ENCODE results near the gene SPRYD3. TPM values are rescaled to one million over a fixed set of nuclear protein-coding genes. Genes with fewer than 3 reads are reported as not detected.
A peak's percentile ranks its signal among the peaks of the same experiment; 100 is the strongest.
"Not testable (repeated sequence)": the region's sequence is repeated elsewhere in the genome, so short reads cannot be mapped to it uniquely, and the experiment has no call there.

The SPRYD3 gene
- total and polyA plus RNA-seq, 2 experiments from 2014 or later: 4.3 to 5.4 TPM

GRCh38 chr12:53034459-53034858, 44.7 kb downstream of the SPRYD3 start:
- Histone ChIP-seq H3K36me3 (ENCODE audit: insufficient read depth) (peaks cover 91% of the 10 kb centered on the region), H3K9me2 (ENCODE audit: insufficient read depth) (no peaks in the 10 kb centered on the region), H3K27ac (ENCODE audit: low read depth) (peak overlapping the region; percentile 47; the same call in 1 of the 2 replicates), H3K79me2 (replicated peaks; ENCODE audit: insufficient read depth) (peaks cover 25% of the 10 kb centered on the region), H3K4me3 (no peak overlapping the region), H4K20me1 (replicated peaks; ENCODE audit: insufficient read depth) (peaks cover 79% of the 10 kb centered on the region), H3K27me3 (ENCODE audit: insufficient read depth) (no peaks in the 10 kb centered on the region), H3K4me2 (no peak overlapping the region), H3F3A (replicated peaks; ENCODE audit: low read depth) (peaks cover 58% of the 10 kb centered on the region), H3K4me1 (ENCODE audit: insufficient read depth) (0 out of 2 replicates have a peak, but pooled peaks cover 7% of the 10 kb centered on the region), H2AFZ (no peak overlapping the region)
- no peaks in the 10 kb centered on the region for H3K9me3 Mint-ChIP-seq
- no peak overlapping the region for H3K4me3 Mint-ChIP-seq
- H3K27ac Mint-ChIP-seq: no peak overlapping the region
- peaks cover 94% of the 10 kb centered on the region for H3K36me3 Mint-ChIP-seq (ENCODE audit: low read depth)
- ATAC-seq: no peak
- TF ChIP-seq REST (IDR thresholded peaks at IDR 0.05; ENCODE audit: unreplicated experiment) (no peak), ZNF331 (CRISPR knock-in tag; IDR thresholded peaks at IDR 0.05; ENCODE audit: low read depth) (no peak), STAT1 (IDR thresholded peaks at IDR 0.05; ENCODE audit: unreplicated experiment) (no peak), POLR2AphosphoS5 (IDR thresholded peaks at IDR 0.05; ENCODE audit: low read depth) (no peak), CTCF (conservative IDR thresholded peaks at IDR 0.05; ENCODE audit: low read depth in 2 of 2) (no peak)
- DNase-seq (ENCODE audit: low spot score): no peak
- peaks cover 8% of the 10 kb centered on the region for H3K27me3 Mint-ChIP-seq (ENCODE audit: insufficient read depth, low read depth, poor library complexity)
- H3K4me1 Mint-ChIP-seq: peaks cover 6% of the 10 kb centered on the region

GRCh38 chr12:53033832-53034231, 45.4 kb downstream of the SPRYD3 start:
- ATAC-seq; H3K27ac Mint-ChIP-seq; H3K27ac ChIP-seq (ENCODE audit: low read depth); H3K4me1 ChIP-seq (ENCODE audit: insufficient read depth); H3K4me2 ChIP-seq; H3K4me3 ChIP-seq; H3K4me3 Mint-ChIP-seq; H3K9me2 ChIP-seq (ENCODE audit: insufficient read depth); H3K9me3 Mint-ChIP-seq; H3K27me3 ChIP-seq (ENCODE audit: insufficient read depth); DNase-seq (ENCODE audit: low spot score); H3K4me1 Mint-ChIP-seq; H2AFZ ChIP-seq: not testable (repeated sequence)
- Histone ChIP-seq H4K20me1 (replicated peaks; ENCODE audit: insufficient read depth) (peaks cover 77% of the 10 kb centered on the region), H3F3A (replicated peaks; ENCODE audit: low read depth) (peaks cover 52% of the 10 kb centered on the region), H3K36me3 (ENCODE audit: insufficient read depth) (peaks cover 90% of the 10 kb centered on the region), H3K79me2 (replicated peaks; ENCODE audit: insufficient read depth) (peaks cover 25% of the 10 kb centered on the region)
- Mint-ChIP-seq H3K27me3 (ENCODE audit: insufficient read depth, low read depth, poor library complexity) (peaks cover 12% of the 10 kb centered on the region), H3K36me3 (ENCODE audit: low read depth) (peaks cover 94% of the 10 kb centered on the region)

Measured in GM23338 (cell line).